Tibial nerve (tissue), 4 donors: ENCODE data around the gene APCDD1.

Experiments used
- CTCF ChIP-seq, 5 experiments: fragments of 200-600 bp in 3 of 5; fragments of 450-650 bp in 2 of 5; sonication (generic) in 3 of 5; IDR thresholded peaks; one replicate each; pipeline ENCODE4 v1.5.1; 2016 to 2019; ENCODE audit warnings: antibody characterized with exemption in 5 of 5, mild to moderate bottlenecking in 3 of 5, moderate library complexity in 2 of 5
- EP300 ChIP-seq, 2 donors: sonication (generic); formaldehyde crosslinking; IDR thresholded peaks; one replicate each; pipeline ENCODE4 v1.6.1; 2017; ENCODE audit warnings: antibody characterized with exemption in 2 of 2, mild to moderate bottlenecking in 1 of 2
- POLR2A ChIP-seq, 2 donors: fragments of 450-650 bp; IDR thresholded peaks; one replicate each; pipeline ENCODE4 v1.6.1; 2017; ENCODE audit warnings: antibody characterized with exemption in 2 of 2, mild to moderate bottlenecking in 2 of 2, moderate library complexity in 2 of 2

- TF ChIP-seq CTCF (IDR thresholded peaks at IDR 0.05), result no peak
- TF ChIP-seq EP300 (IDR thresholded peaks at IDR 0.05), result no peak
- TF ChIP-seq POLR2A (IDR thresholded peaks at IDR 0.05), result no peak
Measured at GRCh38 chr18:10477121-10477862, 22.9 kb downstream of the APCDD1 start.
